Activated T-helper 9 cell treated with anti-CD3 and anti-CD28 coated beads, Interleukin-2, amount 50 U/mL, for 16 hours (primary cell): ENCODE results near the gene HSPA12B.

ENCODE experiments used
- DNase-seq: peaks from one replicate; pipeline ENCODE4 v3.0.0-alpha.2; 2020; ENCODE audit warnings: low read depth

HSPA12B gene

GRCh38 chr20:3732327-3733118 is at the start of gene HSPA12B:
TSS of gene HSPA12B (plus strand) at chr20:3732685. CDS start at chr20:3738675, 5,990 bp downstream.
- no peak for DNase-seq

GRCh38 chr20:3685341-3685740 is 47.1 kb upstream of the HSPA12B start:
- DNase-seq, result no peak

GRCh38 chr20:3686421-3686820 is 46.1 kb upstream of the HSPA12B start:
- no peak for DNase-seq

- DNase-seq, result no peak
These were observed 45.6 kb upstream of the HSPA12B start for GRCh38 chr20:3686867-3687321.

GRCh38 chr20:3687655-3688054 is 44.8 kb upstream of the HSPA12B start:
- no peak for DNase-seq

GRCh38 chr20:3689978-3690377 is 42.5 kb upstream of the HSPA12B start:
- no peak for DNase-seq

GRCh38 chr20:3690413-3690812 is 42.1 kb upstream of the HSPA12B start:
- no peak for DNase-seq

- DNase-seq, result no peak
These were observed 41.2 kb upstream of the HSPA12B start for GRCh38 chr20:3691306-3691705.

- DNase-seq, result no peak
These were observed 40.6 kb upstream of the HSPA12B start for GRCh38 chr20:3691897-3692296.

GRCh38 chr20:3692706-3693294 is 39.7 kb upstream of the HSPA12B start:
- no peak for DNase-seq

GRCh38 chr20:3693376-3693775 is 39.1 kb upstream of the HSPA12B start:
- no peak for DNase-seq

- no peak for DNase-seq
These were observed 37.6 kb upstream of the HSPA12B start for GRCh38 chr20:3694864-3695263.

GRCh38 chr20:3696200-3696599 is 36.3 kb upstream of the HSPA12B start:
- no peak for DNase-seq

- DNase-seq, result no peak
These were observed 35.5 kb upstream of the HSPA12B start for GRCh38 chr20:3696745-3697587.

GRCh38 chr20:3697588-3698305 is 34.7 kb upstream of the HSPA12B start:
- no peak for DNase-seq

GRCh38 chr20:3698591-3699001 is 33.9 kb upstream of the HSPA12B start:
- DNase-seq, result no peak

GRCh38 chr20:3699037-3699436 is 33.4 kb upstream of the HSPA12B start:
- DNase-seq, result no peak

GRCh38 chr20:3701061-3701998 is 31.2 kb upstream of the HSPA12B start:
- DNase-seq, result no peak

GRCh38 chr20:3702611-3703391 is 29.7 kb upstream of the HSPA12B start:
- DNase-seq, result no peak

- DNase-seq, result no peak
These were observed 28.4 kb upstream of the HSPA12B start for GRCh38 chr20:3704087-3704486.
